ENCODE measurements around the gene OTOG.

Gene OTOG

GRCh38 chr11:17527628-17527995 is 19.4 kb upstream of the OTOG start (continued):
- no peak for TF ChIP-seq ZNF335 (tag by site-specific recombination; conservative IDR thresholded peaks at IDR 0.05)
- TF ChIP-seq TRIM28 (IDR thresholded peaks at IDR 0.05; ENCODE audit: borderline replicate concordance, low read length): no peak
- TF ChIP-seq ZNF513 (tag by site-specific recombination; IDR thresholded peaks at IDR 0.05): no peak

GRCh38 chr11:17528181-17528691 is 18.8 kb upstream of the OTOG start:
- TF ChIP-seq ZNF501 (tag by site-specific recombination; IDR thresholded peaks at IDR 0.05): 0 out of 2 replicates have a peak, but pooled peaks have one; percentile 24
- no peak for TF ChIP-seq ZNF830 (tag by site-specific recombination; IDR thresholded peaks at IDR 0.05; ENCODE audit: low read depth)
- TF ChIP-seq ZNF202 (tag by site-specific recombination; IDR thresholded peaks at IDR 0.05; ENCODE audit: borderline replicate concordance): no peak
- 0 out of 2 replicates have a peak, but pooled peaks have one; percentile 17 for TF ChIP-seq ZNF660 (tag by site-specific recombination; IDR thresholded peaks at IDR 0.05)
- peak; percentile 53; the same call in 1 of the 2 replicates for TF ChIP-seq ZBTB17 (tag by site-specific recombination; IDR thresholded peaks at IDR 0.05)
- peak; percentile 48; the same call in 1 of the 2 replicates for TF ChIP-seq CTCF (tag by site-specific recombination; IDR thresholded peaks at IDR 0.05)
- no peak for TF ChIP-seq SALL2 (tag by site-specific recombination; IDR thresholded peaks at IDR 0.05; ENCODE audit: borderline replicate concordance)
- TF ChIP-seq ZBTB48 (tag by site-specific recombination; IDR thresholded peaks at IDR 0.05): peak; percentile 80
- TF ChIP-seq ZNF654 (tag by site-specific recombination; IDR thresholded peaks at IDR 0.05; ENCODE audit: low read depth): peak; percentile 67
- POLR2A ChIA-PET: interaction anchor here (0.7 to 1.7 kb wide), 4 partner anchors 15 to 144 kb away, joined by 3 to 6 read pairs (median 4); partner anchors contain the start of gene KCNJ11
- no peak overlapping the region for H3K4me3 ChIP-seq (ENCODE audit: low read depth, low read length)
- H3K9me3 ChIP-seq (ENCODE audit: control insufficient read depth, insufficient read depth, low read depth, low read length): no peaks in the 10 kb centered on the region
- CTCF ChIA-PET: interaction anchor here (0.6 to 8.8 kb wide), 62 partner anchors 10 to 1311 kb away, joined by 3 to 192 read pairs (median 4); partner anchors contain the start of genes ABCC8, KCNJ11, MYOD1 and OTOG
- H3K27ac ChIP-seq (ENCODE audit: extremely low read depth, low read depth, low read length): no peak overlapping the region
- H3K4me1 ChIP-seq (ENCODE audit: control insufficient read depth, insufficient read depth, low read length): no peaks in the 10 kb centered on the region
- no peaks in the 10 kb centered on the region for H3K36me3 ChIP-seq (ENCODE audit: control insufficient read depth in 2 of 2, insufficient read depth in 1 of 2, low read length in 2 of 2)

GRCh38 chr11:17528906-17529843 is 17.9 kb upstream of the OTOG start:
- Histone ChIP-seq H3K4me1 (ENCODE audit: control insufficient read depth, insufficient read depth, low read length) (no peaks in the 10 kb centered on the region), H3K27ac (ENCODE audit: extremely low read depth, low read depth, low read length) (no peak overlapping the region), H3K9me3 (ENCODE audit: control insufficient read depth, insufficient read depth, low read depth, low read length) (no peaks in the 10 kb centered on the region), H3K4me3 (ENCODE audit: low read depth, low read length) (no peak overlapping the region), H3K36me3 (ENCODE audit: control insufficient read depth in 2 of 2, insufficient read depth in 1 of 2, low read length in 2 of 2) (no peaks in the 10 kb centered on the region)
- TF ChIP-seq ATF2 (tag by site-specific recombination; IDR thresholded peaks at IDR 0.05; ENCODE audit: low read depth) (no peak), ZNF354C (tag by site-specific recombination; IDR thresholded peaks at IDR 0.05; ENCODE audit: borderline replicate concordance, low read depth) (no peak), ZNF626 (tag by site-specific recombination; IDR thresholded peaks at IDR 0.05) (no peak), ZNF16 (tag by site-specific recombination; IDR thresholded peaks at IDR 0.05; ENCODE audit: low read depth) (no peak), ZNF157 (tag by site-specific recombination; IDR thresholded peaks at IDR 0.05) (no peak), ZNF830 (tag by site-specific recombination; IDR thresholded peaks at IDR 0.05; ENCODE audit: low read depth) (no peak)
- ChIA-PET CTCF (interaction anchor here (0.6 to 8.8 kb wide), 20 partner anchors 9 to 260 kb away, joined by 3 to 192 read pairs (median 7); partner anchors contain the start of genes KCNJ11 and OTOG), POLR2A (no interaction called here)

All from HEK293 (cell line).